ENCODE results near the gene GZMB.
"Not testable (repeated sequence)": the region's sequence is repeated elsewhere in the genome, so short reads cannot be mapped to it uniquely, and the experiment has no call there.

The GZMB gene

GRCh38 chr14:24634158-24634557 lies at the start of gene GZMB:
GZMB (minus strand) TSS chr14:24634190; CDS start chr14:24634160, 30 bp downstream.
- no peak for DNase-seq

GRCh38 chr14:24681056-24681455 lies 47.1 kb upstream of the GZMB start:
- DNase-seq = no peak

- DNase-seq = no peak
Observed at GRCh38 chr14:24680516-24680915, 46.5 kb upstream of the GZMB start.

- DNase-seq = no peak
Observed at GRCh38 chr14:24679248-24679961, 45.4 kb upstream of the GZMB start.

GRCh38 chr14:24678801-24679247 lies 44.8 kb upstream of the GZMB start:
- peak; percentile 53 to 68 for DNase-seq

GRCh38 chr14:24677956-24678355 lies 44.0 kb upstream of the GZMB start:
- DNase-seq = no peak

- DNase-seq = no peak
Observed at GRCh38 chr14:24674204-24674970, 40.4 kb upstream of the GZMB start.

GRCh38 chr14:24673534-24674203 lies 39.7 kb upstream of the GZMB start:
- no peak for DNase-seq

GRCh38 chr14:24673059-24673458 lies 39.1 kb upstream of the GZMB start:
- peak in 1 of 2 donors; percentile 1 for DNase-seq

GRCh38 chr14:24670594-24670993 lies 36.6 kb upstream of the GZMB start:
- no peak for DNase-seq

GRCh38 chr14:24669651-24670050 lies 35.7 kb upstream of the GZMB start:
- DNase-seq = no peak

GRCh38 chr14:24665440-24665991 lies 31.5 kb upstream of the GZMB start:
- no peak for DNase-seq

- DNase-seq = no peak
Observed at GRCh38 chr14:24664366-24664765, 30.4 kb upstream of the GZMB start.

- DNase-seq = no peak
Observed at GRCh38 chr14:24662753-24663152, 28.8 kb upstream of the GZMB start.

- no peak for DNase-seq
Observed at GRCh38 chr14:24659916-24660570, 26.1 kb upstream of the GZMB start.

- DNase-seq = not testable (repeated sequence)
Observed at GRCh38 chr14:24648361-24648760, 14.4 kb upstream of the GZMB start.

GRCh38 chr14:24639905-24640304 lies 5.9 kb upstream of the GZMB start:
- no peak for DNase-seq

- no peak for DNase-seq
Observed at GRCh38 chr14:24639270-24639669, 5.3 kb upstream of the GZMB start.

GRCh38 chr14:24633353-24633752 lies 637 bp downstream of the GZMB start:
- no peak for DNase-seq

- DNase-seq = no peak
Observed at GRCh38 chr14:24632761-24633160, 1.2 kb downstream of the GZMB start.

GRCh38 chr14:24632336-24632735 lies 1.7 kb downstream of the GZMB start:
- no peak for DNase-seq

GRCh38 chr14:24631749-24632335 lies 2.1 kb downstream of the GZMB start:
- no peak for DNase-seq

Measured in hippocampal formation (tissue), 2 donors.